SK-N-SH (cell line): Measurements from ENCODE around the gene CDHR3.

Experiments used
- CTCF ChIP-seq: fragments of 200-600 bp; sonication (generic); IDR thresholded peaks from 2 replicates; pipeline ENCODE4 v1.6.1; 2017; ENCODE audit warnings: antibody characterized with exemption, mild to moderate bottlenecking, moderate library complexity
- POLR2AphosphoS5 ChIP-seq: IDR thresholded peaks from 2 replicates; pipeline ENCODE4 v1.6.1; 2012; ENCODE audit warnings: low read depth, low read length

DNA sequence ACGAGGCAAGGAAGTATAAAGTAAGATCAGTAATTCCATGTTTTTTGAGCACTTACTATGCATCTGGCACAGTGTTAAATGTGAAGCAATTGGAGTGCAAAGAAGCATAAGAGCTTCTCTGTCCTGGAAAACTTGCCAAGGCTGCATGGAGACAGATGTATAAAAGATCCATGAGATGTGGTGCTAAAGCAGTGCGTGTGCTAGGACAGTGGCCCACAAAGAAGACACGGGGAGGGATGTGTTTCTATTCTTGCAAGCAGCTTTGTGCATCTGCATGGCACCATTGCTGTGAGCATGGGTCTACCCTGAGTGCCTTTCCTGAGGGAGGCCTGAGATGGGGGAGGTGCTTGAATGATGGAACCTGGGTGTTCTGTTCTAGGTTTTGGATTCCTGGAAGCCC lies 5.1 kb upstream of the CDHR3 start:
- TF ChIP-seq CTCF (no peak), POLR2AphosphoS5 (no peak)
